GM12878 (cell line): ENCODE data around the gene HIVEP2. TPM values are rescaled to one million over a fixed set of nuclear protein-coding genes. Genes with fewer than 3 reads are reported as not detected.

ENCODE experiments used
- ATAC-seq: fragments of 200-7000 bp; cut with Tn5 transposase; 3 replicates; pipeline ENCODE4 v1.9.1; 2020; ENCODE audit warnings: mild to moderate bottlenecking, moderate library complexity
- BruUV-seq: library from RNA; stranded (reverse); fragments of 400-500 nt; replicated peaks from 2 replicates; lab custom pipeline; 2021; lab: Mats Ljungman, UMichigan
- CTCF ChIA-PET: fragments of 300-600 bp; sonication (Branson Sonifier 250); formaldehyde crosslinking; extraction: SDS; loops from one replicate; lab custom pipeline; 2021; ENCODE audit warnings: inconsistent platforms; lab: Yijun Ruan, JAX
- POLR2A ChIA-PET: fragments of 350-600 bp; formaldehyde crosslinking; extraction: SDS; loops from one replicate; lab custom pipeline; 2021; ENCODE audit warnings: inconsistent platforms; lab: Charles Lee
- RAD21 ChIA-PET: fragments of 300-600 bp; sonication (Branson Sonifier 250); formaldehyde crosslinking; loops from one replicate; lab custom pipeline; 2023; ENCODE audit warnings: antibody characterized with exemption; ENCODE audit not compliant: unreplicated experiment; lab: Charles Lee
- SMC1A ChIA-PET: fragments of 300-600 bp; sonication (Branson Sonifier 250); formaldehyde crosslinking; loops from one replicate; lab custom pipeline; 2023; ENCODE audit not compliant: unreplicated experiment, uncharacterized antibody; lab: Charles Lee
- DNase-seq: peaks from one replicate; pipeline ENCODE4 v3.0.0-alpha.2; 2011; ENCODE audit warnings: low read depth, low spot score
- FAIRE-seq: peaks from 3 replicates; lab custom pipeline; 2011; peaks lifted over from hg19 to GRCh38; lab: Jason Lieb, UNC
- H2AFZ ChIP-seq: 2 replicates; pipeline ENCODE4 v1.6.0; 2011; ENCODE audit warnings: low read depth, low read length, control low read depth; ENCODE audit not compliant: control insufficient read depth
- H3K27ac ChIP-seq: 2 replicates; pipeline ENCODE4 v1.5.1; 2011; ENCODE audit warnings: control low read depth; ENCODE audit not compliant: control insufficient read depth, insufficient read depth
- H3K27me3 ChIP-seq, 2 experiments: replicated peaks in 1 of 2; 2 replicates each; pipeline versions ENCODE4 v1.6.0 to v1.6.1; 2011; ENCODE audit warnings: low read length in 1 of 2; ENCODE audit not compliant: control insufficient read depth in 2 of 2, insufficient read depth in 2 of 2
- H3K36me3 ChIP-seq, 2 experiments: 2 replicates each; pipeline ENCODE4 v1.5.1; 2011; ENCODE audit warnings: low read length in 1 of 2; ENCODE audit not compliant: control insufficient read depth in 2 of 2, insufficient read depth in 2 of 2
- H3K4me1 ChIP-seq: 2 replicates; pipeline ENCODE4 v1.6.1; 2011; ENCODE audit warnings: mild to moderate bottlenecking, low read length, moderate library complexity, mixed read lengths; ENCODE audit not compliant: control insufficient read depth, insufficient read depth
- H3K4me2 ChIP-seq: 2 replicates; pipeline ENCODE4 v1.6.0; 2011; ENCODE audit warnings: control low read depth; ENCODE audit not compliant: control insufficient read depth, insufficient read depth
- H3K4me3 ChIP-seq: fragments of 200-600 bp; sonication (generic); 2 replicates; pipeline ENCODE4 v1.5.1; 2016
- H3K79me2 ChIP-seq: 2 replicates; pipeline ENCODE4 v1.6.0; 2011; ENCODE audit warnings: low read length; ENCODE audit not compliant: control insufficient read depth, insufficient read depth
- H3K9ac ChIP-seq: 2 replicates; pipeline ENCODE4 v1.8.0; 2011; ENCODE audit warnings: low read length, control low read depth, mixed read lengths; ENCODE audit not compliant: control insufficient read depth, insufficient read depth
- H3K9me3 ChIP-seq: replicated peaks from 3 replicates; pipeline ENCODE4 v1.5.1; 2011; ENCODE audit warnings: mild to moderate bottlenecking, low read length; ENCODE audit not compliant: control insufficient read depth, insufficient read depth
- H4K20me1 ChIP-seq: 2 replicates; pipeline ENCODE4 v1.6.0; 2011; ENCODE audit not compliant: control insufficient read depth, insufficient read depth
- ATF7 ChIP-seq: fragments of 450-650 bp; IDR thresholded peaks from 2 replicates; pipeline ENCODE4 v1.6.1; 2016; ENCODE audit warnings: low read depth, mild to moderate bottlenecking
- BHLHE40 ChIP-seq, 2 experiments: fragments of 450-650 bp in 1 of 2; IDR thresholded peaks; 2 replicates each; pipeline ENCODE4 v1.6.1; 2011 to 2017; ENCODE audit warnings: low read depth in 2 of 2, borderline replicate concordance in 1 of 2, improper control_type of control experiment in 1 of 2, low read length in 1 of 2, mild to moderate bottlenecking in 1 of 2
- CBFB ChIP-seq: IDR thresholded peaks from 2 replicates; pipeline ENCODE4 v1.6.1; 2016; ENCODE audit warnings: antibody characterized with exemption, low read depth
- DPF2 ChIP-seq: fragments of 450-650 bp; IDR thresholded peaks from 2 replicates; pipeline ENCODE4 v1.6.1; 2017; ENCODE audit warnings: mild to moderate bottlenecking
- EED ChIP-seq: sonication (generic); IDR thresholded peaks from 2 replicates; pipeline ENCODE4 v1.6.1; 2016; ENCODE audit warnings: antibody characterized with exemption, low read depth
- EZH2 ChIP-seq: IDR thresholded peaks from 2 replicates; pipeline ENCODE4 v1.6.1; 2012; ENCODE audit warnings: low read depth, mild to moderate bottlenecking, control low read depth, inconsistent platforms, low read length, borderline replicate concordance; ENCODE audit not compliant: control insufficient read depth
- HSF1 ChIP-seq: fragments of 150-350 bp; IDR thresholded peaks from 2 replicates; pipeline ENCODE4 v1.6.1; 2014; ENCODE audit warnings: mild to moderate bottlenecking, low read depth, low read length
- JUND ChIP-seq: IDR thresholded peaks from 2 replicates; pipeline ENCODE4 v1.6.1; 2012; ENCODE audit warnings: low read depth, mild to moderate bottlenecking, low read length, improper control_type of control experiment, moderate library complexity
- MTA3 ChIP-seq: IDR thresholded peaks from 2 replicates; pipeline ENCODE4 v1.6.1; 2012; ENCODE audit warnings: low read length, inconsistent platforms, borderline replicate concordance
- POU2F2 ChIP-seq: IDR thresholded peaks from 3 replicates; pipeline ENCODE4 v1.6.1; 2011; ENCODE audit warnings: low read depth, mild to moderate bottlenecking, low read length, borderline replicate concordance
- ZNF207 ChIP-seq: fragments of 450-650 bp; IDR thresholded peaks from 2 replicates; pipeline ENCODE4 v1.6.1; 2014; ENCODE audit warnings: antibody characterized with exemption, mild to moderate bottlenecking, borderline replicate concordance
- WGBS: methylation state at CpG from one replicate; pipeline ENCODE4 v1.1.6; 2016; ENCODE audit warnings: low lambda C conversion rate; ENCODE audit not compliant: insufficient replicate concordance, insufficient coverage; ENCODE audit errors: missing lambda C conversion rate; 5-methylcytosine and 5-hydroxymethylcytosine counted together
- in situ Hi-C: fragments of 300-500 bp; cut with MboI; formaldehyde crosslinking; loops from 9 replicates; pipeline ENCODE4 v1.14.3; 2018; ENCODE audit warnings: mixed read lengths
- intact Hi-C: fragments of 100-400 bp; cut with micrococcal nuclease; formaldehyde crosslinking; loops from one replicate; pipeline ENCODE4 v1.14.2; 2022; ENCODE audit not compliant: unreplicated experiment
- polyA plus RNA-seq, 11 experiments: library from polyadenylated mRNA; depleted of rRNA in 4 of 11; unstranded in 6 of 11; stranded (reverse) in 5 of 11; fragments of >200 nt; fragmentation: Nextera tagmentation in 4 of 11; fragmentation: Illumina TruSeq in 1 of 11; extraction: Ambion mirVana in 4 of 11; extraction: Trizol in 1 of 11; gene quantifications; 1 replicate in 1 of 11; 2 replicates in 10 of 11; pipeline versions ENCODE4 v1.2.1 to v1.2.3, GENCODE V29; 2011 to 2016; ENCODE audit warnings: inconsistent platforms in 2 of 11, missing spikeins in 2 of 11, low read depth in 1 of 11
- total RNA-seq, 4 experiments: library from RNA; depleted of rRNA in 3 of 4; stranded (reverse); fragments of >200 nt in 3 of 4; fragmentation: Illumina TruSeq in 1 of 4; extraction: Trizol in 1 of 4; gene quantifications; 2 replicates each; pipeline versions ENCODE4 v1.2.1 to v1.2.3, GENCODE V29; 2013 to 2021

The HIVEP2 gene
- total and polyA plus RNA-seq, 10 of the 15 experiments (the other 5 are each of a cell fraction or from before 2014, with no cell fraction given) = 1.2 to 15.7 (median 10.2) TPM

GRCh38 chr6:142827991-142828390, 117.0 kb downstream of the HIVEP2 start (continued):
- TF ChIP-seq EZH2 = no peak

GRCh38 chr6:142827369-142827768, 117.6 kb downstream of the HIVEP2 start:
- H3K4me1 ChIP-seq = peaks cover 10% of the 10 kb centered on the region
- ATAC-seq = no peak
- no peaks in the 10 kb centered on the region for H3K27me3 ChIP-seq
- intact Hi-C loops (no loop called here), in situ Hi-C loops (no loop called here)
- H4K20me1 ChIP-seq = no peaks in the 10 kb centered on the region
- ChIA-PET CTCF (interaction anchor here (0.6 to 10.6 kb wide), 5 partner anchors 7 to 135 kb away, joined by 3 to 108 read pairs (median 3); no protein-coding TSS in a partner anchor), SMC1A (interaction anchor here (1.3 to 16.8 kb wide), 9 partner anchors 7 to 134 kb away, joined by 3 to 449 read pairs (median 9); no protein-coding TSS in a partner anchor), POLR2A (interaction anchor here (0.5 to 7.3 kb wide), 7 partner anchors 9 to 38 kb away, joined by 3 to 53 read pairs (median 5); no protein-coding TSS in a partner anchor), RAD21 (interaction anchor here (0.9 to 15.5 kb wide), 7 partner anchors 8 to 135 kb away, joined by 3 to 374 read pairs (median 5); no protein-coding TSS in a partner anchor)
- no peak for TF ChIP-seq BHLHE40 (IDR thresholded peaks at IDR 0.05; ENCODE audit: borderline replicate concordance in 1 of 2, low read depth in 2 of 2, low read length in 1 of 2)
- no peak for TF ChIP-seq EED
- TF ChIP-seq JUND = no peak
- no peak for TF ChIP-seq CBFB
- TF ChIP-seq DPF2 = no peak
- TF ChIP-seq ZNF207 = no peak
- TF ChIP-seq MTA3 = no peak
- TF ChIP-seq POU2F2 = no peak
- TF ChIP-seq HSF1 = no peak
- no peak for TF ChIP-seq ATF7
- H3K4me3 ChIP-seq = no peak overlapping the region
- H3K36me3 ChIP-seq = peaks cover 0 to 7% of the 10 kb centered on the region in 2 experiments; a peak in 2 of 4 replicates
- no peak overlapping the region for H2AFZ ChIP-seq
- BruUV-seq = no TSS peak
- H3K4me2 ChIP-seq = no peak overlapping the region
- no peak for FAIRE-seq
- DNase-seq = no peak
- H3K79me2 ChIP-seq = peaks cover 16% of the 10 kb centered on the region
- no peak overlapping the region for H3K27ac ChIP-seq
- WGBS = 88% methylated on average over 7 of the region's 7 CpGs
- peaks cover 4% of the 10 kb centered on the region for H3K9me3 ChIP-seq
- no peak overlapping the region for H3K9ac ChIP-seq
